Femur (tissue), 1 donor: Measurements from ENCODE around the gene MESP1.

Source experiments
- DNase-seq: peaks from one replicate; pipeline ENCODE4 v3.0.0-alpha.2; 2017

The MESP1 gene

GRCh38 chr15:89780601-89781000, 29.6 kb upstream of the MESP1 start:
- DNase-seq, result no peak

GRCh38 chr15:89778861-89779260, 27.8 kb upstream of the MESP1 start:
- no peak for DNase-seq

DNA sequence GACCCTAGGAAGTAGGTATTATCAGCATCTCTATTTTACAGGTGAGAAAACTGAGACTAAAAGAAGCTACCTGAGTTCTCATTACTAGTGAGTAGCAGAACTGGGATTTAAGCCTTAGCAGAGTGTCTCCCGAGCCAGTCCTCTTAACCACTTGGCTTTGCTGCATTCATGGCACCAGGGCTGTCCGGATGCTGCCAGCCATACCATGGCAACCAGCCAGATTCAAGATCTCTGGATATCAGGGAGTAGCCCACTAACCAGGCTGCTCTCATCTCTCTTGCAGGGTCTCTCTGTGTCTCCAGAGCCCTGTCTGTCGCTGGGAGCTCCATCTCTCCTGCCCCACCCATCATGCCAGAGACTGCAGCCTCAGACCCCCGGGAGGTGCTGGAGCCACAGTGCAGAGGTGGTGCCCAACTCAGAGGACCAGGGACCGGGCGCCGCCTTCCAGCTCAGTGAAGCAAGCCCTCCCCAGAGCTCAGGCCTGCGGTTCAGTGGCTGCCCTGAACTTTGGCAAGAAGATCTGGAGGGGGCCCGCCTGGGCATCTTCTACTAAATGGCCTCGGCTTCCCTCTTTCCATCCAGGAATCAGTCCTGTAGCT, 26.8 kb upstream of the MESP1 start:
- no peak for DNase-seq

DNA sequence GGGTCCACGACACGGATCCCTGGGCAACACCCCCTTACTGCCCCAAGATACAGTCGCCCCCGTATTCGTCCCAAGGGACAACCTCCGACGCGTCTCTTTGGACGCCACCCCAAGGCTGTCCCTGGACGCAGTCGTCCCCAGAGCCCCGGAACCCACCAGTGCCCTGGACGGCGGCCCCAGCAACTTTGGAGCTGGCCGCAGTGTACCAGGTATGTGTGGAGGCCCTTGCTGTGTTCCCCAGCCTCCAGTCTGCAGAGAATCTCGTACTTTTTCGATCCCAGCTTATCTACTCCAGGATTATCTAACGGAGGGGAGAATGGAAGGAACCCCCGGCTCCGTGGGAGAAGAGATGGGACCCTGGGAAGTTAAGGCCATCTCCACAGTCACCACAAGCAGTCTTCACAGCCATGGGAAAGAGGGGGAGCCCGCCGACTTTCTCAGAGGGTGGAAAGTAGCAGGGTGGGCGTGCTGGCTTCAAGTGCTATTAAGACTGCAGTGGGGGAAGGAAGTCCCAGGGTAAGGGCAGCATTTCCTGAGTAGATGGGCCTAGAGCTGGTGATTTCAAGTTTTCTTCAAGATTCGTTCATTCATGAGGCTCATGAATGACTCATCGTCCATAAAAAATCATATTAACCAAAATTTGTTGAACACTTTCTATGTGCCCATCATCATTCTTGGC, 26.2 kb upstream of the MESP1 start:
- DNase-seq, result no peak

DNA sequence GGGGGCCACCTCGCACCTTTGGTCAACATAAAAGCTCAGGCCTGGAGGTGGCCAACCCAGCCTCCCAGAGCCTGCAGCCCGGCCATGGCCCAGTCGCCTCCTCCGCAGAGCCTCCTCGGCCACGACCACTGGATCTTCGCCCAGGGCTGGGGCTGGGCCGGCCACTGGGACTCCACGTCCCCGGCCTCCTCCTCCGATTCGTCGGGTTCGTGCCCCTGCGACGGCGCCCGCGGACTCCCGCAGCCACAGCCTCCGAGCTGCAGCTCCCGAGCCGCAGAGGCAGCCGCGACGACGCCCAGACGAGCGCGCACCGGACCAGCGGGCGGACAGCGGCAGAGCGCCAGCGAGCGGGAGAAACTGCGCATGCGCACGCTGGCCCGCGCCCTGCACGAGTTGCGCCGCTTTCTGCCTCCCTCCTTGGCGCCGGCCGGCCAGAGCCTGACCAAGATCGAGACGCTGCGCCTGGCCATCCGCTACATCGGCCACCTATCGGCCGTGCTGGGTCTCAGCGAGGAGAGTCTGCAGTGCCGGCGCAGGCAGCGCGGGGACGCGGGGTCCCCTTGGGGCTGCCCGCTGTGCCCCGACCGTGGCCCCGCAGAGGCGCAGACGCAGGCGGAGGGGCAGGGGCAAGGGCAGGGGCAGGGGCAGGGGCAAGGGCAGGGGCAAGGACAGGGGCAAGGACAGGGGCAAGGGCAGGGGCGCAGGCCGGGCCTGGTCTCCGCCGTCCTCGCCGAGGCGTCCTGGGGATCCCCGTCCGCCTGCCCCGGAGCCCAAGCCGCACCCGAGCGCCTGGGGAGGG, 25.4 kb upstream of the MESP1 start, which contains the start of gene MESP2:
MESP2 (plus strand) TSS at position 59 of the 799 bp plus-strand sequence; CDS start at position 85, 26 bp downstream.
- DNase-seq, result peak; percentile 92

DNA sequence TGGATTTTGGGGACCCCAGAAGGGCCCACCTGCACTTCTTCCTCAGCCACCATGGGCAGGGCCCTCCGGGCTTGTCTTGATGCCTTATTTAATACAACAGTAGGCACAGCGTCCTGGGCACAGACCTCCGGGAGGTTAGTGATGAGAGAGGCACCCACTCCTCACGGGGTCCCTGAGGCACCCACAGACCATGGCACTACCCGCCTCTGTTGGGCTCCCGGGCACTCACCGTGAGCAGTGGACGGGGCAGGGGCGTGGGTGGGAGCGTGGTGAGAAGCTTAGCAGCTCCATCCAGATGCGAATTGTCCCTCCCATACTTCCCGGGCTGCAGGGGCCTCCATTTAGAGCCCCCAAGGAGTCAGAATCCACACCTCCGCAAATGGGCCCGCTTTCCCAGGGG, 24.8 kb upstream of the MESP1 start:
- no peak for DNase-seq

DNA sequence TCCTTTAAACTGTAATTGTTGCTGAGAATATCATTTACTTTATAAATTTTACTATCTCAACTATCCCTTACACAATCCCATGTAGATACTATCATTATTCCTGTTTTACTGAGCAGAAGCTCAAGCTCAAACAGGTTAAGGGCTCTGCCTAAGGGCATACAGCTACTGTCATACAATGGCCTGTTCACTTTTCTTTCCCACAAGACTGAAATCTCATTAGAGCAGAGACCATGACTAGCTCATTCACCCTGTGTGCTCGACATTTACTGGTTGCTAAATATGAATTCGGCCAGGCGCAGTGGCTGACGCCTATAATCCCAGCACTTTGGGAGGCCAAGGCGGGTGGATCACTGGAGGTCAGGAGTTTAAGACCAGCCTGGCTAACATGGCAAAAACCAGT, 23.4 kb upstream of the MESP1 start:
- no peak for DNase-seq

DNA sequence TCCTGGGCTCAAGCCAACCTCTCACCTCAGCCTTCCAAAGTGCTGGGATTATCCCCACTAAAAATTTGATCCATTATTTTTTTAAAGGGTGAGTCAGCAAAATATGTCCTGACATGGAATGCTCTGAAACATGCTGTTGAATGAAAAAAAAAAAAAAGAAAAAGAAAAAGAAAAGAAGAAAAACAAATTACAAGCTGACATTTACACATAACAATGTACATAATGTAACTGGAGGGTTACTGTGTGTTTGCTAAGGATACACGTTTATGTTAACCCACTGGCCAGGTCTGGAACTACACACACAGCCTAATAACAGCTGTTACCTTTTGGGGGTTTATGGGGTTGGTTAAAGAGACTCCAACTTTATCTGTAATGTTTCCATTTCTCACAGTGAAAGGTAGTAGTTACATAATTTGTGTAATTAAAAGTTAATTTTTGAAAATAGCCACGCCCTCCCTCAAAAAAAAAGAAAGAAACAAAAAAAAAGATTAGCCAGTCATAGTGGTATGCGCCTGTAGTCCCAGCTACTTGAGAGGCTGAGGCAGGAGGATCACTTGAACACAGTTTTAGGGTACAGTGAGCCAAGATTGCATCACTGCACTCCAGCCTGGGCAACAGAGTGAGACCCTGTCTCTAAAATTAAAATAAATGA, 22.0 kb upstream of the MESP1 start:
- DNase-seq, result no peak

- DNase-seq, result no peak
Observed at GRCh38 chr15:89770041-89770440, 19.0 kb upstream of the MESP1 start.

DNA sequence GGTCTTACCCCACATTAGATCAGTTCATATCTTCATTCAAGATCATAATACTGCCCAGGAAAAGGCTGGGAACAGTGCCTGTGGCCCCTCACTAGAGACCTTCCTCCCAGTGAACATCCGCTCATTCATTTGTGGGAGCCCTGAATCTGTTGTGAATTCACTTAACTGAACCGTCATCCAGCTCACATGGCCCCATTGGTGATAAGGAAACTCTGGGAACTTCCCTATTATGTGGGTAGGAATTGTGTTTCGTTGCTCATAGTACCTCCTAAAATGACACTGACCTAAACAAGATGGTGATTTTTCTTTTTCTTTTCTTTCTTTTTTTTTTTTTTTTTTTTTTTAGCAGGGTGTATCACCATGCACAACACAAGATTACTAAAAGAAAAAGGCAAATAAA, 18.3 kb upstream of the MESP1 start:
- no peak for DNase-seq

- no peak for DNase-seq
Observed at GRCh38 chr15:89768071-89768500, 17.0 kb upstream of the MESP1 start.

DNA sequence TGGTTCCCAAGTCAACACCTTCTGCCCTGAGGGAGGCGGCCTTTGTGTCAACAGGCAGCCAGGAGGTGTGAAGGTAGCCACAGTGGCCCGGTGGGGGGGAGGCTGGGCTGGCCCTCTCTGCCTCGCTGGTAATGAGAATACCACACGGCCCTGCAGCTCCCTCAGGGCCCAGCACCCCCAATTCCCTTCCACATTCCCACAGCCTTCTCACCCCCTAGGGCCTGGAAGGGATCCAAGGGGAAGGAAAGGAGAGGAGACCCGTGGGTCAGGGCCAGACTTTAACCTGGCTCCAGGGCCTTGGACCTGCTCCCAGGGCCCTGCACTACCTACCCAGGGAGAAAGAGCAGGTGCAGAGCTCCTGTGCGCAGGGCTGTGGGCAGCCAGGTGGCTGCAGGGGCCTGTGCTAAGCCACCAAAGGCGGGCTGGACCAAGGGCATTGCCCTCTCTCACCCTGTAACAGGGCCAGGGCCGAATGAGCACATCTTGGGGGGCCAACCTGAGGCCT, 16.4 kb upstream of the MESP1 start:
- no peak for DNase-seq

GRCh38 chr15:89766357-89767311, 15.6 kb upstream of the MESP1 start:
- no peak for DNase-seq

DNA sequence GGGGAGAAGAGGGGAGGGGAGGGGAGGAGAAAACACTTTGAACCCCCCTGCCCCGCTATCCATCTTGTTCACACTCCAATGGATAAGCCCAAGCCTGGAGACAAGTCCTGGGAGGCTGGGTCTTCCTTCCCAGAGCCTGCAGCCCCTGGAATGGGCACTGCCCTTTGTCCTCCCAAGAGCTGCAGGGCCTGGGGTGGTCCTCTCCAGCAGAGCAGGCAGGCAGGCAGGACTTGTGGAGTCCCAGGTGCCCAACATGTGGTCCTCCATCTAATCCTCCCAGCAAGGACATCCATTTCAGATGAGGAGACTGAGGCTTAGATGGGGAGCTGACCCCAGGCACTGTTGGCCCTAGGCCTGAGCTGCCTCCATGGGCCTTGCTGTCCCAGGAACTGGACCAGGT, 14.6 kb upstream of the MESP1 start:
- DNase-seq, result no peak

DNA sequence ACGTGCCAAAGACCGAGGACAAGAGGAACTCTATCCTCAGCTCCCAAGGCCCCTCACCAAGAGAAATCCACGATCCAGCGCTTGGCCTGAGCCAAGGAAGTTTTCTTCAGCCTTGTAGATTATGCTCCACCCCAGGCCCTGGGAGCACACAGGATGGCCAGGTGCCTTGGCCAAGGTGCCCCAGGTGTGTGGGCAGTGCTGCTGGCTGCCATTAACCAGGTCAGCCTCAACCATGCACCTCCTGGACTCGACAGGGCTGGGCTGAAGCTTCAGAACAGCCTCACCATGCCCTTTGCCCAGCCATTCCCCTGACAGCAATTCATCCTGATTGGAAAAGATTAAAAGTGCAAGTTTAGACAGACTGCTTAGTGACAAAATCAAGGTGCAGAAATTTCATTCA, 10.9 kb upstream of the MESP1 start:
- DNase-seq, result no peak

DNA sequence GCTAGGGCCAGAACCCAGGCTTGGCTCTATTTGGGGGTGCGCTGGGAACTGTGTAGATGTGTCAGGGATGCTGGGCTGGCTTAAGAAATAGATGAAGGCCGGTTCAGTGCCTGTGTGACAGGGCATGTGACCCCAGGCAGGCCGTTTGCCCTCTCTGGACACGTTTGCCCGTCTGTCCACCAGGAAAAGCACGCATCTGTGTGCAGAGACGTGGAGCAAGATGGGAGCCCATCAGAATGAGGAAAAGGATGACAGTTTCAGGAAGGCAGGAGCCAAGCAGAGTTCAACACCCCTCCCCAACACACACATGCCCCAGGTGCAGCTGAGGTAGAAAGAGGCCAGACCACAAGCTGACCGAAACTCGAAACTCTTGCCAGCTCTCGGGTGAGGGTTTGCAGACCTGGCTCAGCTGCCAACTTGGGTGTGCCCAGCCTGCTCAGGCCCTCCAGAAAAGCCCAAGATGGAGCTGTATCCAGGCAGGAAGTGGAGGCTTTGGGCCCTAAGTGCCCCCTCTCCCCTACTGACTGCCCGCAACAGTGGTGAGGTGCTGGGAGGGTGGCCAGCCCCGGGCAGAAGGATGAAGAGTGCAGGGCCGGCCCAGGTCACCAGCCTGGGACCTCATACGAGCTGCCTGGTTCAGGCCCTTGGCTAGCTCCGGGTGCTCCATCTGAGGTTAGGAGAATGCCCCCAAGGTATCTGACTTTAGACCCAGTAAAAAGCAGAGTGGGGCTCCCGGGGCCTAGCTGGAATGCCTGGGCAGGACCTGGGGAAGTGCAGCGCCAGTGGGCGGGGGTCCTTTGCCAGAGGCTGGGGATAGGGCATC, 10.2 kb upstream of the MESP1 start:
- no peak for DNase-seq

DNA sequence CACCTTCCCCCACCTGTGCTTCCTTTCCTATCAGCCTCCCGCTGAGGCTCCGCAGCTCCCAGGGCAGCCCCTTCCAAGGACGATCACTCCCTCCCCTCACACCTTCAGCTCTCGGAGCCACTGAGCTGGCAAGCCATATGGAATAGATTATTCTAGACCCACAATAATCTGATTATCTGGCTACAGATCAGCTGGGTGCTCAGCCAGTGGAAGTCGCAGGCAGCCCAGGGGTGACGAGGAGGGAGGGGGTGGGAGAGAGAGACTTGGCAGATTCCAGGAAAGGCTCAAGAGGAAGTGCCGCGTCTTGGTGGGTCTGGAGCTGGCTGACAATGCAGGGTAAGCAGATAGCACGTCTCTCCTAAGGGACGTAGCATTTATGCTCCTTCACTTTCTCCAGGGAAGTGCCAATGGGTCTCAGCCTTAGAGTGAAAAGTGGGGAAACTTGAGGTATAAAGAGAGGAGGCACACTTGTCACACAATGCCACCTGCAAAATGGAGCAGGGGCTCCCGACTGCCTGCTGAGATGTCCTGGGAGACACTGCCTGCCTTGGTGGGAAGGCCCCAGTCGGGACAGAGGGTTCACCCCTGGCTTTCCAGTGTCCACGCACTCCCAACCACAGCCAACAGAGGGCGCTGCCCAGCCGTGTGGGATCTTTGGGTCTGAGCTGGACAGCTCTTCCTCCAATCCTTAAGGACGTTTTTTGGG, 9.4 kb upstream of the MESP1 start:
- DNase-seq, result peak; percentile 83

- DNase-seq, result no peak
Observed at GRCh38 chr15:89759835-89760234, 8.8 kb upstream of the MESP1 start.

DNA sequence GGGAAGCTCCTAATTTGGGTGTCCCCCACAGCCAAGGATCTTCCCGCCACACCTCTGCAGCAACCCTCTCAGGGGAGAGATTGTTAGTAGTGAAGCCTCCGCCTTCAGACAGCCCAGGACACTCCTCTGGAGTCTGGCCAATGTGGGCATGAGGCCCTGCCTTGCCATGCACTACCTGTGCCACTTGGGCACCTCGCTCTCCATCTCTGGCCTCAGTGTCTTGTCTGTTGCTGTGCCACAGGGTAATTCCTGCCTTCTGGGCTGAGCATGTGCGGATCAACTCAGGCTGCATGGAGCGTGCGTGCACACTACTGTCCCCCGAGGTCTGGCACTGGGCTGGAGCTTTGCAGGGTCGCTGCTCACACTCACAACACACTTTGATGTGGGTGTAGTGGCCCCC, 7.9 kb upstream of the MESP1 start:
- DNase-seq, result no peak

GRCh38 chr15:89758283-89758682, 7.2 kb upstream of the MESP1 start:
- no peak for DNase-seq
